HG02852 (cell line): ENCODE results near the gene SYTL1.

Source experiments
- ATAC-seq: cut with Tn5 transposase; IDR thresholded peaks from one replicate; pipeline ENCODE4 v1.9.1; 2021; ENCODE audit warnings: mild to moderate bottlenecking, moderate library complexity; ENCODE audit not compliant: unreplicated experiment

SYTL1 gene

DNA sequence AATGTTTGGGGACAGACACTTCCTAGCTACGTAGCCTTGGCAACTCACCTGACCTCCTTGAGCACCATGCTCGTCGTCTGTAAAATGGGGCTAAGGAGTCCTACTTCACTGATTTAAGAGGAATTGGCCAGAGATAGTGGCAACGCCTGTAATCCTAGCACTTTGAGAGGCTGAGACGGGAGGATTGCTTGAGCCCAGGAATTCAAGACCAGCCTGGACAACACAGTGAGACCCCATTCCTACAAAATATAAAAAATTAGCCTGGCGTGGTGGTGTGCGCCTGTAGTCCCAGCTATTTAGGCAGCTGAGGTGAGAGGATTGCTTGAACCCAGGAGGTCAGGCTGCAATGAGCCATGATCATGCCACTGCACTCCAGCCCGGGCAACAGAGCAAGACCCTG, 4.5 kb downstream of the SYTL1 start:
- ATAC-seq: no peak

- no peak for ATAC-seq
Measured at GRCh38 chr1:27346991-27347624, 5.3 kb downstream of the SYTL1 start.

DNA sequence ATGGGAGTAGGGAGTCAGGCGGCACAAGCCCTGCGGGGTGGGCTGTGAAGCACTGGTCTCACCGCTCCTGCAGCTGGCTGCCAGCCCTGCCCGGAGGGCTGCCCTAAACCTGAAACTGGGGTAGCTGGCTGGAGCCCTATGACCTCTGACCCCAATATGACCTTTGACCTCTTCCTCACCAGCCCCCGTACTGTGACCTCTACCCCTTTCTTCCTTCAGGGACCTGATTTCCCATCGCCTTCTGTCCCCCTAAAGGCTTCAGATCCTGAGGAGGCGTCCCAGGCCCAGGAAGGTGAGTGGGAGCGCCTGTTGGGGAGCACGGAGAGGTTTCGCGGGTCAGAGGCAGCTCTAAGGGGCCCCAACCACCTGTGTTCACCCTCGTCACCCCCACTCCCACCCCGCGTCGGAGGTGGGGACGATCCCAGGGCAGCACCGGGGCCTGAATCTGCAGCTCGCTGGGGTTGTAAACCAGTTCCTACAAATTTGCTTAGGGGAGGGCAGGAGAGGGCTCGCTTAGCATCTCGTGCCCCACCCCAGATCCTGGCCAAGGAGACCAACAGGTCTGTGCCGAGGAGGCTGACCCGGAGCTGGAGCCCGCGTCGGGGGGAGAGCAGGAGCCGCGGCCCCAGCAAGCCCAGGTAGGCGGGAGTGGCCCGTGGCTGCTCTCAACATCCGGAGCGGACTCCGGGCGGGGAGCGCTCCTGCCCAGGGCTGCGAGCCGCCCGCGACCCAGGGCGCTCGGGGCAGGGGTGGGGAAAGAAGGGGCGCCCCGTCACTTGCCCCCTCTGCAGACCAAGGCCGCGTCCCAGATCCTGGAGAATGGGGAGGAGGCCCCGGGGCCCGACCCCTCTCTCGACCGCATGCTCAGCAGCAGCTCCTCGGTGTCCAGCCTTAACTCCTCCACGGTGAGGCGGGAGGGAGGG, 7.3 kb downstream of the SYTL1 start:
- no peak for ATAC-seq

- ATAC-seq: no peak
Measured at GRCh38 chr1:27349784-27350662, 8.2 kb downstream of the SYTL1 start.

DNA sequence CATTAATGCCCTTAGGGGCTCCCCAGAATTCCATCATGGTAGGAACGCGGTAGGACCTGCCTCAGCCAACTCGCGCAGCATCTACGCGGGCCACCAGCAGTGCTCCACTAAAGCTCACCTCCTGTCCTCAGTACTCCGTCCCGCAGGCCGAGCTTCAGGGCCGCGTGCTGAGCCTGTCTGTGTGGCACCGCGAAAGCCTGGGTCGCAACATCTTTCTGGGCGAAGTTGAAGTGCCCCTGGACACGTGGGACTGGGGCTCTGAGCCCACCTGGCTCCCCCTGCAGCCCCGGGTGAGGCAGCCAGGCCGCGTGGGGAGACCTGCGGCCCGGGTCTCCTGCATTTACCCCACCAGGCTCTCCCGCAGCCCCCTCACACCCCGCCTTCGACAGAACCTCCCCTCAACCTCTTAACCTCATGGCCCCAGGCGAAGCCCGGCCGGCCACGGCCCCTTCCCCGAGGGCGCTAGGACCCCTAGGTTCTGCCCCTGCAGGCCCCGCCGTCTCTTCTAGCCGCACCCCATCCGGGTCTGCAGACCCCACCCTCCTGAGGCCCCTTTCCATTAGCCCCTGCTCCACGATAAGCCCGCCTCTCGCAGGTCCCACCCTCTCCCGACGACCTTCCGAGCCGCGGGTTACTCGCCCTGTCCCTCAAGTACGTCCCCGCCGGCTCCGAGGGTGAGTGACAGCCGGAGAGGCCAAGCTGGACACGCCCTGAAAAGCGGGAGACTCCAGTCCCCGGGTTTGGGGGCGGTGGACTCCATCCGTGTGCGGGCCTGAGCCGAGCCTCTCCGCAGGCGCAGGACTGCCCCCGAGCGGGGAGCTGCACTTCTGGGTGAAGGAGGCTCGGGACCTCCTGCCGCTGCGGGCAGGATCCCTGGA, 9.1 kb downstream of the SYTL1 start:
- no peak for ATAC-seq

DNA sequence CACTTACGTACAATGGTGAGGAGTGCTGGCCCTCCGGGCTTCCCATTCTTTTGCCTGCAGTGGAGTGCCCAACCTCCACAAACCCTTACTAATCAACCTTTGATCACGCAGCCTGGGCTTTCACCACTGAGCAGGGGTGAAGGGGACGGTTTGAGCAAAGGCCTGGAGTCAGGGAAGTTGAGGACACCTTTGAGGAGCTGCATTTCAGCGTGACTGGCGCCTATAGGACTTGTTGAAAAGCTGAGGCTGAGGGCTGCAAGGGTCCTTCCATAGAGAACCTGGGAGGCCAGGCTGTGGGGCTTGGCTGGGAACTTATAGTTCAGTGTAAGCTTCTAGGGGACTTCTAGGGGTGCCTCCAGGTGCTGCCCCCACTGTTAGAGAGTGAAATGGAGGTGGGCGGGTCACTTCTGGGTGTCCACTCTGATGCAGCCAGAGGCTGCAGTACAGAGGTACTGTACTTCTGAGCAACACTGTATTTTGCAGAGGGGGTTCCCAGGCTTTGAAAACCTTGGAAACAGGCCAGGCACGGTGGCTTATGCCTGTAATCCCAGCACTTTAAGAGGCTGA, 9.8 kb downstream of the SYTL1 start:
- no peak for ATAC-seq

DNA sequence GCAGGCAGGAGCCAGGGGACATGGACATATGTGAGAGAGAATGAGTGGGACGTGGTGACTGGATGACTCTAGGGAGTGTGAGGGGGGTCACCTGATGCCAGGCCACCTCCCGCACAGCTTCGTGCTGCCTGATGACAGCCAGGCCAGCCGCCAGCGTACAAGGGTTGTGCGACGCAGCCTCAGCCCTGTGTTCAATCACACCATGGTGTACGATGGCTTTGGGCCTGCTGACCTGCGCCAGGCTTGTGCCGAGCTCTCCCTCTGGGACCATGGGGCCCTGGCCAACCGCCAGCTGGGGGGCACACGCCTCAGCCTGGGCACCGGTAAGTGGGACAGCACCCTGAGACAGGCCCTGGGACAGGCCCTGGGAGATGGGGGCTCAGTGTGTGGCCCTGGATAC, 11.3 kb downstream of the SYTL1 start:
- no peak for ATAC-seq

DNA sequence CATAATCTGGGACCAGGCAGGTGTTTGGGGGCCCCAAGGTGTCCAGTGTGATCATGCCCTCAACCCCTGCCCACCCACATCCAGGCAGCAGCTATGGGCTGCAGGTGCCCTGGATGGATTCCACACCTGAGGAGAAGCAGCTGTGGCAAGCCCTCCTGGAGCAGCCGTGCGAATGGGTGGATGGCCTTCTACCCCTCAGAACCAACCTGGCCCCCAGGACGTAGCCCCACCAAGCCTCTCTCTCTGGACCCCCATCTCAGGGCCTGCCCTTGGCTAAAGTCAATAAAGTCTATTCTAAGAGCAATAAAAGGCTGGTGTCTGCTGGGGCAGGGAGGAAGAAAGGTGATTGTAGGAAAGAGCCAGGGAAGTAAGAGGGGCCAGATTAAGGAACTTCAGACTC, 11.8 kb downstream of the SYTL1 start:
- ATAC-seq: no peak

DNA sequence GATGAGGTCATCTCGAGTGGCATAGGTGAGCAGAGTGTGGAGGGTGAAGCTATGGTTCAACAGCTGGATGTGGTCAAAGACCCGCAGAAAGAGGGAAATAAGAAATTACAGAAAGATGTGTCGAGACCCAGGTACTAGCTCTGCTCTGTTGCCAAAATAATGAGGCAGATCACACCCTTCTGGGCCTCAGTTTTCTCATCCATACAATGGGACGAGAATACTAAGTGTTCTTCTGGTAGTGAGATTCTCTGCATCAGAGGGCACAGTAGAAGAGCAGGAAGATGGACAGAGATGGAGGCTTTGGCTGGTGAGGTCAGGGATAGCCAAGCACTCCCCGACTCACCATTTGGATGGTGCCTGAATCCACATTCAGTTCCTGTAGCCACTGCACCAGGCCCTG, 13.9 kb downstream of the SYTL1 start:
- no peak for ATAC-seq

DNA sequence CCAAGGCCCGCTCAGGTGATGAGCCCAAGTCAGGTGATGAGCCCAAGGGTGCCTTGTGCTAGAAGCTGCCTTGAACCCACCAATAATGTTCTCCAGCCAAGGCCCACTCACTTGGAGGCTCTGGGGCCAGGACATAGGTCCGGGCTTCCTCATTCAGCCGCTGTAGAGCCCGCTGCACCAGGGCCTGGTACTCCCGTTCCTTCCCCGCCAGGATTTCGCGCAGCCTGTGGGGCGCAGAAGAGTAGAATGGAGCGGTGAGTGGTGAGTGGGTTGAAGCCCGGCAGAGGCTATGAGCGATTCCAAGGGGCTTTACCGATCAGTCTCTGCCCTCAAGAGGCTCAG, 14.4 kb downstream of the SYTL1 start:
- no peak for ATAC-seq

DNA sequence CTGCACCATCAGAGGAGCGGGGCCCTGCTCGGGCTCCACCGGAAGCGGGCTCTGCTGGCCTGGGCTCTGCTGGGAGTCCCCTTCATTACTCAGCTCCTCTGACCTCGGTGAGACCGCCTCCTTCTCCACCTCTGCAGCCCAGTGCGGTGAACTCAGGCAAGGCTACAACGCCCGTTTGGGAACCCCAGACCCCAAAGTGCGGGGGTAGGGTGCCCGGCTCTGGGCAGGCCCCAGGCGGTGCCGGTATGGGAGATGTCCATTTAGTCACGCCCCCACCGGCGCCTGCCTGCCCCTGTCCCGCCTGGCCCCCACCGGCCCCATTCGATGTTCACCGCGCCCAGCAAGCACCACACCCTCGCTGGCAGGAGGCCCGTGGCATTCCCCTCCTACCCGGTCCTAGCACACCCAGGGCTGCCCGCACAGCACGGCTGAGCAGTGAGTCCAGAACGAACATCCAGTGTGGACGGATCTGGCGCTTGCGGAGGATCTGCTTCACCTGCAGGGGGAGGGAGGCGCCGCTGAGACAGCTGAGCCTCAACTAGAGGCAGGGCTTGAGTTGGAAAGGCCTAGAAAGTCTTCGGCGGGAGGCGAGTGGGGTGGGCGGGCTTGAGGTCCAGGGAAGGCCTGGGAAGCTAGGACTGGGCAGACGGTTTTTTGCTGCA, 14.9 kb downstream of the SYTL1 start:
- no peak for ATAC-seq

GRCh38 chr1:27357281-27358037, 15.6 kb downstream of the SYTL1 start:
- no peak for ATAC-seq

- no peak for ATAC-seq
Measured at GRCh38 chr1:27358038-27358927, 16.5 kb downstream of the SYTL1 start.

GRCh38 chr1:27358928-27359313, 17.1 kb downstream of the SYTL1 start:
- no peak for ATAC-seq

- ATAC-seq: no peak
Measured at GRCh38 chr1:27359822-27360158, 18.0 kb downstream of the SYTL1 start.

GRCh38 chr1:27360159-27361043, 18.6 kb downstream of the SYTL1 start:
- no peak for ATAC-seq

GRCh38 chr1:27361044-27361402, 19.2 kb downstream of the SYTL1 start:
- ATAC-seq: no peak
